HepG2 (cell line): ENCODE data around the gene KPNB1. TPM values are rescaled to one million over a fixed set of nuclear protein-coding genes. Genes with fewer than 3 reads are reported as not detected.

ENCODE experiments used
- DMAP1 ChIP-seq: IDR thresholded peaks from 2 replicates; pipeline ENCODE4 v1.6.1; 2016
- FOXA1 ChIP-seq, 2 experiments: fragments of 450-650 bp in 1 of 2; sonication (generic) in 1 of 2; formaldehyde crosslinking in 1 of 2; IDR thresholded peaks; 2 replicates each; pipeline versions ENCODE4 v1.4.0 to v1.6.1; 2016 to 2020; ENCODE audit warnings: missing genetic modification reagents in 1 of 2
- HES4 ChIP-seq: sonication (generic); formaldehyde crosslinking; IDR thresholded peaks from 2 replicates; pipeline ENCODE4 v1.9.0; 2021; ENCODE audit warnings: mild to moderate bottlenecking, missing genetic modification reagents, borderline replicate concordance
- HOXA5 ChIP-seq: sonication (generic); formaldehyde crosslinking; IDR thresholded peaks from 2 replicates; pipeline ENCODE4 v1.4.0; 2020; ENCODE audit warnings: missing genetic modification reagents
- KAT2B ChIP-seq: fragments of 150-350 bp; IDR thresholded peaks from 2 replicates; pipeline ENCODE4 v1.6.1; 2014; ENCODE audit warnings: low read depth, low read length, borderline replicate concordance
- LCORL ChIP-seq, 2 experiments: fragments of 450-650 bp in 1 of 2; sonication (generic) in 1 of 2; formaldehyde crosslinking in 1 of 2; IDR thresholded peaks; 2 replicates each; pipeline versions ENCODE4 v1.5.0 to v1.6.1; 2017 to 2020; ENCODE audit warnings: antibody characterized with exemption in 1 of 2, missing genetic modification reagents in 1 of 2
- NCOA1 ChIP-seq: sonication (generic); formaldehyde crosslinking; IDR thresholded peaks from 2 replicates; pipeline ENCODE4 v1.9.0; 2021; ENCODE audit warnings: missing genetic modification reagents
- NFYC ChIP-seq: IDR thresholded peaks from 2 replicates; pipeline ENCODE4 v1.6.1; 2016; ENCODE audit warnings: missing genetic modification reagents, missing compliant biosample characterization
- NR2C2 ChIP-seq: sonication (generic); formaldehyde crosslinking; IDR thresholded peaks from 2 replicates; pipeline ENCODE4 v1.4.0; 2020; ENCODE audit warnings: missing genetic modification reagents, mild to moderate bottlenecking, moderate library complexity, borderline replicate concordance
- POGZ ChIP-seq: sonication (generic); formaldehyde crosslinking; IDR thresholded peaks from 2 replicates; pipeline ENCODE4 v1.4.0; 2020; ENCODE audit warnings: mild to moderate bottlenecking, missing genetic modification reagents
- RCOR2 ChIP-seq: IDR thresholded peaks from 2 replicates; pipeline ENCODE4 v1.6.1; 2016; ENCODE audit warnings: missing biosample characterization, missing genetic modification reagents
- SIN3B ChIP-seq: fragments of 150-350 bp; IDR thresholded peaks from 2 replicates; pipeline ENCODE4 v1.6.1; 2014; ENCODE audit warnings: low read length
- SP140L ChIP-seq: sonication (generic); formaldehyde crosslinking; IDR thresholded peaks from 2 replicates; pipeline ENCODE4 v1.4.0; 2020; ENCODE audit warnings: missing genetic modification reagents, borderline replicate concordance
- SRF ChIP-seq: IDR thresholded peaks from 2 replicates; pipeline ENCODE4 v1.6.1; 2011; ENCODE audit warnings: mild to moderate bottlenecking, low read depth, low read length, moderate library complexity
- ZBTB3 ChIP-seq: sonication (generic); formaldehyde crosslinking; IDR thresholded peaks from 2 replicates; pipeline ENCODE4 v1.4.0; 2020; ENCODE audit warnings: low read depth, mild to moderate bottlenecking, moderate library complexity, missing genetic modification reagents, borderline replicate concordance
- ZBTB42 ChIP-seq: sonication (generic); formaldehyde crosslinking; IDR thresholded peaks from 2 replicates; pipeline ENCODE4 v1.5.0; 2020; ENCODE audit warnings: mild to moderate bottlenecking, missing genetic modification reagents
- ZC3H13 ChIP-seq: sonication (generic); formaldehyde crosslinking; IDR thresholded peaks from 2 replicates; pipeline ENCODE4 v1.8.1; 2023; ENCODE audit warnings: mild to moderate bottlenecking, missing genetic modification reagents, moderate library complexity
- ZFY ChIP-seq: sonication (generic); formaldehyde crosslinking; IDR thresholded peaks from 2 replicates; pipeline ENCODE4 v1.4.0; 2020; ENCODE audit warnings: missing genetic modification reagents
- ZFYVE20 ChIP-seq: sonication (generic); formaldehyde crosslinking; IDR thresholded peaks from 2 replicates; pipeline ENCODE4 v1.8.0; 2023; ENCODE audit warnings: low read depth, mild to moderate bottlenecking, moderate library complexity, missing genetic modification reagents, borderline replicate concordance
- ZNF207 ChIP-seq: fragments of 450-650 bp; IDR thresholded peaks from 2 replicates; pipeline ENCODE4 v1.6.1; 2016; ENCODE audit warnings: antibody characterized with exemption, borderline replicate concordance
- ZNF264 ChIP-seq: sonication (generic); formaldehyde crosslinking; IDR thresholded peaks from 2 replicates; pipeline ENCODE4 v1.4.0; 2020; ENCODE audit warnings: missing genetic modification reagents
- ZNF737 ChIP-seq: sonication (generic); formaldehyde crosslinking; IDR thresholded peaks from 2 replicates; pipeline ENCODE4 v1.5.0; 2020; ENCODE audit warnings: missing genetic modification reagents, mild to moderate bottlenecking, borderline replicate concordance
- polyA plus RNA-seq, 8 experiments: library from polyadenylated mRNA; depleted of rRNA in 3 of 8; stranded (reverse) in 7 of 8; unstranded in 1 of 8; fragments of >200 nt; fragmentation: Illumina TruSeq in 4 of 8; extraction: Trizol in 4 of 8; gene quantifications; 2 replicates each; pipeline versions ENCODE4 v1.2.1 to v1.2.3, GENCODE V29; 2011 to 2016; ENCODE audit warnings: low read depth in 4 of 8, missing spikeins in 1 of 8, mixed read lengths in 1 of 8; ENCODE audit not compliant: insufficient read depth in 1 of 8
- total RNA-seq, 5 experiments: library from RNA; depleted of rRNA; stranded (reverse); fragments of >200 nt; fragmentation: Illumina TruSeq; extraction: Trizol; gene quantifications; 2 replicates each; pipeline ENCODE4 v1.2.3, GENCODE V29; 2016; ENCODE audit warnings: low read depth in 1 of 5
- TF ChIP-seq, protein P1 (sequence below): fragments of 450-650 bp; IDR thresholded peaks from 2 replicates; pipeline ENCODE4 v1.6.1; 2017; ENCODE audit warnings: mild to moderate bottlenecking
- TF ChIP-seq, protein P2 (sequence below): sonication (generic); formaldehyde crosslinking; IDR thresholded peaks from 2 replicates; pipeline ENCODE4 v1.5.1; 2020; ENCODE audit warnings: mild to moderate bottlenecking, moderate library complexity, missing genetic modification reagents
- TF ChIP-seq, protein P3 (sequence below): sonication (generic); formaldehyde crosslinking; IDR thresholded peaks from 2 replicates; pipeline ENCODE4 v1.5.0; 2020; ENCODE audit warnings: missing genetic modification reagents

Gene KPNB1
- total and polyA plus RNA-seq, 2 of the 13 experiments (the other 11 are each of a cell fraction or from before 2014, with no cell fraction given): 164 to 424 TPM

DNA sequence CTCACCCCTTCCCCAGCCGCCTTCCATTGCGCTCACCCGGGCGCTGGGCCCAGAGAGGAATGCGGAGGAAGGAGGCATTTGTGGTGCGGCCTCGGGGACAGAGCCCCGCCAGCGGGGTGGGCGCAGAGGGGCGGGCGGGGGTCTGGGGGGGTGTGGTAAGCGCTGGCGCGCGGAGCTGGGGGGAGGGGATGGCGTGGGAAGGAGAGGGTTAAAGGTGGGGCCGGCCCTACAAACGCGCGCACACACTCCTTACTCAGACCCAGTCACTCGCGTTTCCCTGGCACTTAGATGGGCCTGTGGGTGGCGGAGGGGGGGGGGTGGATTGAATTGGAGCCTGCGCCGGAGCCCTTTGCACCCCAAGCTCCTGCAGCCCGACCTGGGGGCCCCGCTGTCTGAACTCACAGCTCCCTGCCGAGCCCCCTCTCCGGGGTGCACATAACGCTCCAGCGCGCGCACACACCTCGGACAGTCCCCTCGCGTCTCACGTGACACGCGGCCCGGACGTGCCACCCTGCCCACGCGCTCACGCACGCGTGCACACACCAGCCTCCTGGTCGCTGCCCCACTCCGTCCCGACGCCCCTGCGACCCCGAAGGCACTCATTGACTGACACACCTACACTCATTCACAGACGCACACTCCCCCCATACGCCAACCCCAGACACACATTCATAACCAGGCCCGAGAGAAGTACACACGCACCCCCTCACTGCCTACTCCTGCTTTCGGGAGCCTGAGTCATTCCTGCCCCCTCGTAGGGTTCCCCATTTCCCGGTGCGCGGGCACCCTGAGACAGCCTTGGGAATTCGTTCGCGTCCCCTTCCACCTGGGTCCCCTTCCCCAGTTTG is 45.1 kb downstream of the KPNB1 start (continued):
- TF ChIP-seq NR2C2 (CRISPR knock-in tag) (no peak), ZFYVE20 (no peak), SIN3B (no peak), HES4 (CRISPR knock-in tag) (no peak), KAT2B (no peak), ZBTB42 (0 out of 2 replicates have a peak, but pooled peaks have one; percentile 9), ZNF737 (CRISPR knock-in tag) (no peak), FOXA1 (IDR thresholded peaks at IDR 0.05) (no peak), FOXA1 (CRISPR knock-in tag; IDR thresholded peaks at IDR 0.05) (no peak), NFYC (CRISPR knock-in tag) (no peak), ZNF207 (no peak), SRF (no peak), ZNF264 (CRISPR knock-in tag) (no peak), DMAP1 (CRISPR knock-in tag) (peak; percentile 44; the same call in 1 of the 2 replicates), ZC3H13 (CRISPR knock-in tag) (no peak), ZFY (CRISPR knock-in tag) (no peak), NCOA1 (CRISPR knock-in tag) (no peak), POGZ (CRISPR knock-in tag) (no peak), HOXA5 (CRISPR knock-in tag) (no peak; the same call in 1 of the 2 replicates), ZBTB3 (CRISPR knock-in tag) (no peak), SP140L (CRISPR knock-in tag) (no peak), LCORL (IDR thresholded peaks at IDR 0.05) (no peak), LCORL (CRISPR knock-in tag; IDR thresholded peaks at IDR 0.05) (0 out of 2 replicates have a peak, but pooled peaks have one; percentile 6), RCOR2 (CRISPR knock-in tag) (no peak)
- TF ChIP-seq, protein P1, sequence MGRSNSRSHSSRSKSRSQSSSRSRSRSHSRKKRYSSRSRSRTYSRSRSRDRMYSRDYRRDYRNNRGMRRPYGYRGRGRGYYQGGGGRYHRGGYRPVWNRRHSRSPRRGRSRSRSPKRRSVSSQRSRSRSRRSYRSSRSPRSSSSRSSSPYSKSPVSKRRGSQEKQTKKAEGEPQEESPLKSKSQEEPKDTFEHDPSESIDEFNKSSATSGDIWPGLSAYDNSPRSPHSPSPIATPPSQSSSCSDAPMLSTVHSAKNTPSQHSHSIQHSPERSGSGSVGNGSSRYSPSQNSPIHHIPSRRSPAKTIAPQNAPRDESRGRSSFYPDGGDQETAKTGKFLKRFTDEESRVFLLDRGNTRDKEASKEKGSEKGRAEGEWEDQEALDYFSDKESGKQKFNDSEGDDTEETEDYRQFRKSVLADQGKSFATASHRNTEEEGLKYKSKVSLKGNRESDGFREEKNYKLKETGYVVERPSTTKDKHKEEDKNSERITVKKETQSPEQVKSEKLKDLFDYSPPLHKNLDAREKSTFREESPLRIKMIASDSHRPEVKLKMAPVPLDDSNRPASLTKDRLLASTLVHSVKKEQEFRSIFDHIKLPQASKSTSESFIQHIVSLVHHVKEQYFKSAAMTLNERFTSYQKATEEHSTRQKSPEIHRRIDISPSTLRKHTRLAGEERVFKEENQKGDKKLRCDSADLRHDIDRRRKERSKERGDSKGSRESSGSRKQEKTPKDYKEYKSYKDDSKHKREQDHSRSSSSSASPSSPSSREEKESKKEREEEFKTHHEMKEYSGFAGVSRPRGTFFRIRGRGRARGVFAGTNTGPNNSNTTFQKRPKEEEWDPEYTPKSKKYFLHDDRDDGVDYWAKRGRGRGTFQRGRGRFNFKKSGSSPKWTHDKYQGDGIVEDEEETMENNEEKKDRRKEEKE: no peak
- TF ChIP-seq, protein P2, sequence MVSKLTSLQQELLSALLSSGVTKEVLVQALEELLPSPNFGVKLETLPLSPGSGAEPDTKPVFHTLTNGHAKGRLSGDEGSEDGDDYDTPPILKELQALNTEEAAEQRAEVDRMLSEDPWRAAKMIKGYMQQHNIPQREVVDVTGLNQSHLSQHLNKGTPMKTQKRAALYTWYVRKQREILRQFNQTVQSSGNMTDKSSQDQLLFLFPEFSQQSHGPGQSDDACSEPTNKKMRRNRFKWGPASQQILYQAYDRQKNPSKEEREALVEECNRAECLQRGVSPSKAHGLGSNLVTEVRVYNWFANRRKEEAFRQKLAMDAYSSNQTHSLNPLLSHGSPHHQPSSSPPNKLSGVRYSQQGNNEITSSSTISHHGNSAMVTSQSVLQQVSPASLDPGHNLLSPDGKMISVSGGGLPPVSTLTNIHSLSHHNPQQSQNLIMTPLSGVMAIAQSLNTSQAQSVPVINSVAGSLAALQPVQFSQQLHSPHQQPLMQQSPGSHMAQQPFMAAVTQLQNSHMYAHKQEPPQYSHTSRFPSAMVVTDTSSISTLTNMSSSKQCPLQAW (CRISPR knock-in tag): no peak
- TF ChIP-seq, protein P3, sequence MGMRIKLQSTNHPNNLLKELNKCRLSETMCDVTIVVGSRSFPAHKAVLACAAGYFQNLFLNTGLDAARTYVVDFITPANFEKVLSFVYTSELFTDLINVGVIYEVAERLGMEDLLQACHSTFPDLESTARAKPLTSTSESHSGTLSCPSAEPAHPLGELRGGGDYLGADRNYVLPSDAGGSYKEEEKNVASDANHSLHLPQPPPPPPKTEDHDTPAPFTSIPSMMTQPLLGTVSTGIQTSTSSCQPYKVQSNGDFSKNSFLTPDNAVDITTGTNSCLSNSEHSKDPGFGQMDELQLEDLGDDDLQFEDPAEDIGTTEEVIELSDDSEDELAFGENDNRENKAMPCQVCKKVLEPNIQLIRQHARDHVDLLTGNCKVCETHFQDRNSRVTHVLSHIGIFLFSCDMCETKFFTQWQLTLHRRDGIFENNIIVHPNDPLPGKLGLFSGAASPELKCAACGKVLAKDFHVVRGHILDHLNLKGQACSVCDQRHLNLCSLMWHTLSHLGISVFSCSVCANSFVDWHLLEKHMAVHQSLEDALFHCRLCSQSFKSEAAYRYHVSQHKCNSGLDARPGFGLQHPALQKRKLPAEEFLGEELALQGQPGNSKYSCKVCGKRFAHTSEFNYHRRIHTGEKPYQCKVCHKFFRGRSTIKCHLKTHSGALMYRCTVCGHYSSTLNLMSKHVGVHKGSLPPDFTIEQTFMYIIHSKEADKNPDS (CRISPR knock-in tag): no peak
